Stromal cell of bone marrow (primary cell): ENCODE data around the gene DNAAF8.
"Not testable (repeated sequence)": the region's sequence is repeated elsewhere in the genome, so short reads cannot be mapped to it uniquely, and the experiment has no call there.

Experiments
- DNase-seq: peaks from one replicate; pipeline ENCODE4 v3.0.0-alpha.2; 2012; ENCODE audit warnings: low read depth

Gene DNAAF8

DNA sequence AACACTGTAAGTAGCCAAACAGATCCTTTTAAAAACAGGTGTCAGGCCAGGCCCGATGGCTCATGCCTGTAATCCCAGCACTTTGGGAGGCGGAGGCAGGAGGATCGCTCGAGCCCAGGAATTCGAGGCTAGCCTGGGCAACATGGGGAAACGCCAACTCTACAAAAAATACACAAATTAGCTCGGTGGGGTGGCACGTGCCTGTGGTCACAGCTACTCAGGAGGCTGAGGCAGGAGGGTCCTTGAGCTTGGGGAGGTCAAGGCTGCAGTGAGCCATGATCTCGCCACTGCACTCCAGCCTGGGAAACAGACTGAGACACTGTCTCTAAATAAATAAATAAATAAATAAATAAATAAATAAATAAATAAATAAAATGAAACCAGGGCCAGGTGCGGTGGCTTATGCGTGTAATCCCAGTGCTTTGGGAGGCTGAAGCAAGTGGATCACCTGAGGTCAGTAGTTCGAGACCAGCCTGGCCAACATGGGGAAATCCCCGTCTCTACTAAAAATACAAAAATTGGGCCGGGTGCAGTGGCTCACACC, 50.2 kb downstream of the DNAAF8 start:
- DNase-seq: not testable (repeated sequence)

DNA sequence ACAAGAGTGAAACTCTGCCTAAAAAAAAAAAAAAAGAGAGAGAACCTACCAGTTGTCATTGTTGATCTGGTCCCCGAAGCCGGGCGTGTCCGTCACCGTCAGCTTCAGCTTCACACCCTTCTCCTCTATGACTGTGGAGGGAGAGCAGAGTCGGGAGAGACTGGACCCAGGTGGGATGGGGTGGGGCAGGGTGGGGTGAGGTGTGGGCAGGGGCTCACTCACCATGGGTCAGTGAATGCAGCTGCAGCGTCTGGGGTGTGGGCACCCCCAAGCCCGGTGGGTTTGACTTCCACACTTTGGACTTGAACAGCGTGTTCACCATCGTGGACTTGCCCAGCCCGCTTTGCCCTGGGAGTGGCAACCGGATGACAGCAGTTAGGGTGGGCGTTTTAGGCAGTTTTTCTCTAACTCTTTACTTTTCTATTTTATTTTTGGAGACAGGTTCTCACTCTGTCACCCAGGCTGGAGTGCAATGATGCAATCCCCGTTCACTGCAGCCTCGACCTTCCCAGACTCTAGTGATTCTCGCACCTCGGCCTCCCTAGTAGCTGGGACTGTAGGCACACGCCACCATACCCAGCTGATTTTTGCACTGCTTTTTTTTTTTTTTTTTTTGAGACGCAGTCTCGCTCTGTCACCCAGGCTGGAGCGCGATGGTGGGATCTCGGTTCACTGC, 51.6 kb downstream of the DNAAF8 start:
- DNase-seq: no peak

DNA sequence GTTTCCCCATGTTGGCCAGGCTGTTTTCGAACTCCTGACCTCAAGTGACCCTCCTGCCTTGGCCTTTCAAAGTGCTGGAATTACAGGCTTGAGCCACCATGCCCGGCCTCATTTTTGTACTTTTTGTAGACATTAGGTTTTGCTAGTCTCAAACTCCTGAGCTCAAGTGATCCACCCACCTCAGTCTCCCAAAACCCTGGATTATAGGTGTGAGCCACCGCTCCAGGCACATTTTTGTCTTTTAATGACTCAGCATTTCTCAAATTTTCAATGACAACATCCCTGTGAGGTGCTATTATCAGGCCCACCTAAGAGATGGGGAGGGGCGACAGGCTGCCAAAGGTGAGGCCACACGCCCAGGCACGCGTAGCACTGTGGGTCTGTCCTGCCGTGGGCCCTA, 52.7 kb downstream of the DNAAF8 start:
- DNase-seq: no peak

DNA sequence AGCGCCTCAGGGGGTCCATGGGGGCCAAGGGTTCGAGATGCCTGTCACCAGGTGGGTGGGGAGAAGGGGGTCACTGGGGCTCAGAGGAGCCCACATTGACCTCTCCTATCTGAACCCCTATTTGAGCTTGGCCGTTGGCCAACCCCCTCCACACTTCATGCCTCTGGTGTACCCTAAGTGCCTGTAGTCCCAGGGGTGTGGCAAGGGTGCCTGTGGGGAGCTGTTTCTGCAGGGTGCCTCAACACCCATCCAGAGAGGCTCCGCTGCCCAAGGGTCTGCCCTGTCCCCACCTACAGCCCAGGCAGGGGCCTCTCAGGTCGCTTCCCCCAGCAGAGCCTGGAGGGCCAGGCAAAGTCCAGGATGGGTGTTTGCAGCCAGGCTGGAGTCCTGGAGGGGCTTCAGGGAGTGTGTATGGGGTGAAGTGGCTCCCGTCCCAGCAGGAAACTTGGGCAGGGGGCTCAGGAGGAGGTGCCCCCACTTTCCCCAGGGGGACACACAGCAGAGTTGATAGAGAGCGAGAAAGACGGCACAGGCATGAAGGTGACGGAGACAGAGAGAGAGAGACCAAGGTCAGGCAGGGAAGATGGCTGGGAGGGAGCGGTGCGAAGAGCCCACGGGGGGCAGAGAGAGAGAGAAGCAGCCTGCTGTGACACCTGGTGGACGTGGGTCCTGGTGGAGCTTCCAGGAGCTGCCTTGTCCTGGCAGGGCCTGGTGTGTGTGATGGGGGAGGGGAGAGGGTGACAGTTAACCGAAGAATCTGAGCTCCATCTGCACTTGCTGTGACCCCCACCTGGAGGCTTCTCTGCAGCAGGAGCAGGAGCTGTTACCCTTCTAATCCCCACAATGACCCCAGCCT, 53.5 kb downstream of the DNAAF8 start, which contains the start of gene SEPTIN12:
Gene SEPTIN12 (minus strand): TSS at position 719 of the 856 bp plus-strand sequence. CDS start 700 bp downstream, at position 19.
- DNase-seq: no peak

DNA sequence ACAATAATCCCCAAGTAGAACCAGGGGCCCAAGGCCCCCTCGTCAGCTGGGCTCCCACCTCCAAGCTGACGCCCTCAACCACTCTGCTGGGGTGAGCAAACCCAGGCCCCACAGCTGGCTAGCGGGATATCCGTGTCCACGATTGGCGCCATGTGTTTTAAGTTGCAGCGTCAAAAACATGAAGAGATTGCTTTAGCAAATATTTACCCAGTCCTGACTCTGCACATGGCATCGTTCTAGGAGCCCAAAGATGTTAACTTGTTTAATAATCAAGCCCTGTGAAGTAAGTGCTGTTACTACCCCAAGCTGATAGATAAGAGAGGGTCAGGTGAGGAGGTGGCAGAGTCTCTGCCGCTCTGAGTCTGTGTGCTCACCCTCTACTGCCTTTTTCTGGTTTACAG, 54.2 kb downstream of the DNAAF8 start:
- no peak for DNase-seq

DNA sequence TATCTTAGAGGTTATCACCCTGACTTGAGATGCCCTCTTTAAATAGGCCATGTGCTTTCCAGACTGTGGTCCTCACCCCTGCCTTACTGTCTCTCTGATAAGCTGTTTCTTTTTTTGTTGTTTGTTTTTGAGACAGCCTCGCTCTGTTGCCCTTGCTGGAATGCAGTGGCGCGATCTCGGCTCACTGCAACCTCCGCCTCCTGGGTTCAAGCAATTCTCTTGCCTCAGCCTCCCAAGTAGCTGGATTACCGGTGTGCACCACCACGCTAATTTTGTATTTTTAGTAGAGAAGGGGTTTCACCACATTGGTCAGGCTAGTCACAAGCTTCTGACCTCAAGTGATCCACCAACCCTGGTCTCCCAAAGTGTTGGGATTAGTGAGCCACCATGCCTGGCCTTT, 54.6 kb downstream of the DNAAF8 start:
- DNase-seq: no peak

DNA sequence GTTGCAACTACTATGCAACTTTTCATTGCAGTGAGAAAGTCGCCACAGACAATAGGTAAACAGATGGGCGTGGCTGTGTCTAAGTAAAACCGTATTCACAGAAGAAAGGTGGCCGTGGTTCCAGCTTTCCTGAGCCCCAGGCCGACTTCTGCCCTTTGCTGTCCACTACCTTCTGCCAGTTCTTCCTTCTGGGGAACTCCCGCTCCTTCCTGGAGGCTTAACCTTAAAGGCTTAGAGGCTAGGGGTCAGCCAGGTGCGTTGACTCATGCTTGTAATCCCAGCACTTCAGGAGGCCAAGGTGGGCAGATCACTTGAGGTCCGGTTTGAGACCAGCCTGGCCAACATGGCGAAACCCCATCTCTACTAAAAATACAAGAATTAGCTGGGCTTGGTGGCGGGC, 55.9 kb downstream of the DNAAF8 start:
- DNase-seq: no peak

DNA sequence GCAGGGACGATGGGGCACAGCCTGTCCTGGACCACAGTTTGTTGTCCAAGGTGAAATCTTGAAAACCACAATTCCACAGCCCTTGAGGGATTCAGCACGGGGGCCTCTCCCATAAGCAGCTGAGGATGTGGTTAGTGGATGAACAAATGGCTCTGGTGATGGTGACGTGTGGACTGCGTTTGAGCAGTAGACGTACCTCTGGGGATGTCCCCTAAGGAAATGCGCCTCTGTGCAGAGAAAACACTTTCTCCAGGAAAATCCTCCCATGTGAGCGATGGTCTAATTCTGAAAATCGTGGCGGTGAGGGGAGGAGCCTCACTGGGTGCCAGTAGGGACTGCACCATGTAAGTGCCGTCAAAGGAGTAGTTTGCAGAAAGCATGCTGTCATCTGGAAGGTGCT, 56.5 kb downstream of the DNAAF8 start:
- no peak for DNase-seq

DNA sequence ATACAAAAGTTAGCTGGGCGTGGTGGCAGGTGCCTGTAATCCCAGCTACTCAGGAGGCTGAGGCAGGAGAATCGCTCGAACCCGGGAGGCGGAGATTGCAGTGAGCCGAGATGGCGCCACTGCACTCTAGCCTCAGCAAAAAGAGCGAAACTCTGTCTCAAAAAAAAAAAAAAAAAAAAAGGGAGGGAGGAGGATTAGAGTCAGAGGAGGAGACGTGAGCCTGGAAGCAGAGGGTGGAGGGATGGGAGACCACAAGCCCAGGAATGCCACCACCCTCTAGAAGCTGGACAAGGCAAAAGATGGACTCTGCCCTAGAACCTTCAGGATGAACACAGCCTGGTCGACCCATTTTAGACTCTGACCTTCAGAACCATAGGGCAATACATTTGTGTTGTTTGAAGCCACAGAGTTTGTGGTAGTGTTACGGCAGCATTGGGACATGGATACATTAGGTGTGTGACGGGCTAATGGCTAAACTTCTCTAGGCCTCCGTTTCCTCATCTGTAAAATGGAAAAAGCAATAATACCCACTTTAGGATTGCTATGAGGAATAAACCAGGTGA, 58.7 kb downstream of the DNAAF8 start:
- DNase-seq: no peak

DNA sequence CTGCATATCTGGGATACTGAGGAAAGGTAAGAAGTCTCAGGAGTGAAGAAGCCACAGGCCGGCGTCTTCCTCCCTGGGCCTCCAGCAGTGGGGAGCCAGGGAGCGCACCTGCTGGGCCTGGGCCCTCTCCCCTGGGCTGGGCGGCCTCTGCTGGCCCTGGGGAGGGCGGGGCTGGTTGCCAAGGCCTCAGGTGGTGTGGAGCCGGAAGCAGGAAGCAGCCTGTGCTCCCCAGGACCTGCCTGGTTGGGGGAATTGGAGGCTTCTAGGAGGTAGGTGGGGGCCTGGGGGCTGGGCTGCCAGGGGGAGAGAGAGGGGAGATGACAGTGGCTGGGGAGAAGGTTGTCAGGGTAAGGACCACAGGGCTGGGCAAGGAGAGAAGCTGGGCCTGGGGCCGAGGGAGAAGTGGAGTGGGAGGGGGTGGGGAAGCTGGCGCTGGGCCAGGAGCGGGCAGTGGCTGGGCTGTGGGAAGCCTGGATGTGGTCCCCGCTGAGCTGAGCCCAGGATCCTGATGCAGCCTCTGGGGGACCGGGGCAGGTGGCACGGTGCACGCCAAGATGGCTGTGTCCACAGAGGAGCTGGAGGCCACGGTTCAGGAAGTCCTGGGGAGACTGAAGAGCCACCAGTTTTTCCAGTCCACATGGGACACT, 61.0 kb downstream of the DNAAF8 start, which contains the start of gene SMIM22:
Gene SMIM22 (plus strand): TSS at position 189 of the 647 bp plus-strand sequence. CDS start 366 bp downstream, at position 555.
- no peak for DNase-seq

DNA sequence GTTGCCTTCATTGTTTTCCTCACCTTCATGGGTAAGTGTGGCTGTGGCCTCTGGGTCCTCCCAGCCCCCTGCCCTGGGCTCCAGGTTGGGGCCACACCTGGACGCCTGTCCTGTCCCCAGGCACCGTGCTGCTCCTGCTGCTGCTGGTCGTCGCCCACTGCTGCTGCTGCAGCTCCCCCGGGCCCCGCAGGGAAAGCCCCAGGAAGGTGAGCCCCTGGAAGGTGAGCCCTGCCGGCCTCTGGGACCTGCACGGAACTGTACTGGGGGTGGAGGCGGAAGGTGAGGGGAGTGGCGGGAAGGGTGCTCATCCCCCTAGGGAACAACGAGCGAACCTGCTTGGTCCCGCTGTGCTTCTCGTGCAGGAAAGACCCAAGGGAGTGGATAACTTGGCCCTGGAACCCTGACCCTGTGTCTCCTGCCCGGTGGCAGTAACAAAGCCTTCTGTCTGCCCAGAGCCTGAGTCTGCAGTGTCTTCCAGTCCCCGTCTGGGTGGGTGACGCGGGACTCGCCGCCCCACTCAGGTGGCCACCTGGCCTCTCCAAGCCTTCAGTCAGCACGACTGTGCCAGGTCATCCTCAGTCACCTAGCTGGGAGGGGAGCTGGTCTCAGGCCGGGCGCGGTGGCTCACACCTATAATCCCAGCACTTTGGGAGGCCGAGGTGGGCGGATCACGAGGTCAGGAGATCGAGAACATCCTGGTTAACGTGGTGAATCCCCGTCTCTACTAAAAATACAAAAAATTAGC, 61.7 kb downstream of the DNAAF8 start:
- no peak for DNase-seq

DNA sequence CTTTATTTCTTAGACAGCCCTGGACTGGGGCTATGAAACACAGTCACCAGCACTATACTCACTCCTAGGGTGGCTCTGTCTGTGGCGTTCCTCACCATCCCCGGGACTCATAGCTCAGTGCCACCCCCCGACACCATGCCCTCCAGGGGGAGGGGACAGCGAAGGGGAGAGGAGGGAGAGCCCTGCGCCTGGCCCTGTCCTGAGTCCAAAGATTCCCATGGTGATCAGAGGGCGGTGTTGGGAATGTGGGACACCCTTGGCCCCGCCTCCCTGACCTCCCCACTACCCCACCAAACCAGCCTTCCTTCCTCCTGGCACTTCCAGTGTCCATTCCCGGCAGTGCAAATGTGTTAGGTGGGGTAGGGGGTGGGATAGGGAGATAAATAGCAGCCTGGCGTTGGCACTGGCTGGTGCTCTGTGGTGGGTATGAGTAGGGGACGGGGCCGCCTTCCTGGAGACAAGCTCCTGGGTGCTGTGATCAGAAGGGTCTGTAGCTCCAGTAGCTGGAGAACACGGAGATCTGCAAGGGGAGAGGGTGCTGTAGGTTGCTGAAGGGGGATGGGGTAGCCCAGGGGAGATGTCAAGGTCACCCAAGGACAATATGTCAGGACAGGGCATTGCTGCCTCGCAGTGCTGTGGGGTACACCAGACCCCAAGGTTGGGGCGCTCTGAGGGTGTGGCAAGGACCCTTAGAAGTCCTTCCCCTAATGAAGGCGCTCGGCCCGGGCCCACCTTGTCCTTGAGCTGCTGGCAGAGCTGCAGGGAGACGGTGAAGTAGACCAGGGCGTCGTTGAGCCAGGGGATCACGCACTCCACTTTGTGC, 62.9 kb downstream of the DNAAF8 start:
- DNase-seq: no peak

DNA sequence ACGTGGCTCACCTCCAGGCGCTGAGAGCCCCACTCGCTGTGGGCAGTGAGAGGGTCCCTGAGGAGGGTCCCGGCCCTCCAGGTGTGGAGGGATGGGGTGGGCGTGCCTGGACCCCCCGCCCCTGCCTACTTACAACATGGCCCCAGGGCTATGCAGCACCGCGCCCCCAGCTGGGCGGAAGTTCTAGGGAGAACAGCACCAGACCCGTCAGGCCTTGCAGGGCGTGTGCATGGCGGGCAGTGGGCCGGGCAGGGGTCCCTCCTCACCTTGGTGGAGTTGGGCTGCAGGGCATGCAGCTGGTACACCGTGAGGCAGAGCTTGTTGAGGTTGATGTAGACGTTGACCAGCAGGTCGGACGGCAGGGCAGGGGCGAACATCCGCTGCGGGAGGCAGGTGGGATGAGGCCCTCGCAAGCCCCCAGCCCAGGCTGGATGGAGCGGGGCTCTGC, 63.5 kb downstream of the DNAAF8 start:
- DNase-seq: no peak

DNA sequence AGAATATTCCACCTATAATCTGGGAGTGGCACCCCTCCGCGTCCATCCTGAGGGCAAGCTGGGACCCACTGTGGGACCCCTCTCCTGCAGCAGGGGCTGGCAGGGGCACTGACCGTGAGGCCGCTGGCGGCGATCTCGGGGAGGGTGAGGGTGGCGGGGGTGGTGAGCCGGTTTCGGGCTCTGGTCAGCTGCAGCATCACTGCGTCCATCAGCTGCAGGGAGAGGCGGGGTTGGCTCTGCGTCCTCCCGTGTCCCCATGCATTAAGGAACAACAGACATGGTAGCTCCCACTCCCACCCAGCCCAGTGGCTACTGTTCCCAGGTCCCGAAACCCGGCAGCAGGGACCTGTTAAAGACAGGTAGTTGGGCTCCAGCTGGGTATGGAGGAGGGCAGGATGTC, 64.1 kb downstream of the DNAAF8 start:
- no peak for DNase-seq
